GM18873 (cell line): Measurements from ENCODE around the gene KIF2B.
"Not testable (repeated sequence)": the region's sequence is repeated elsewhere in the genome, so short reads cannot be mapped to it uniquely, and the experiment has no call there.

Source experiments
- ATAC-seq: cut with Tn5 transposase; IDR thresholded peaks from one replicate; pipeline ENCODE4 v1.9.1; 2021; ENCODE audit warnings: mild to moderate bottlenecking, moderate library complexity, moderate number of reproducible peaks; ENCODE audit not compliant: unreplicated experiment, low FRiP score

Gene KIF2B, protein sequence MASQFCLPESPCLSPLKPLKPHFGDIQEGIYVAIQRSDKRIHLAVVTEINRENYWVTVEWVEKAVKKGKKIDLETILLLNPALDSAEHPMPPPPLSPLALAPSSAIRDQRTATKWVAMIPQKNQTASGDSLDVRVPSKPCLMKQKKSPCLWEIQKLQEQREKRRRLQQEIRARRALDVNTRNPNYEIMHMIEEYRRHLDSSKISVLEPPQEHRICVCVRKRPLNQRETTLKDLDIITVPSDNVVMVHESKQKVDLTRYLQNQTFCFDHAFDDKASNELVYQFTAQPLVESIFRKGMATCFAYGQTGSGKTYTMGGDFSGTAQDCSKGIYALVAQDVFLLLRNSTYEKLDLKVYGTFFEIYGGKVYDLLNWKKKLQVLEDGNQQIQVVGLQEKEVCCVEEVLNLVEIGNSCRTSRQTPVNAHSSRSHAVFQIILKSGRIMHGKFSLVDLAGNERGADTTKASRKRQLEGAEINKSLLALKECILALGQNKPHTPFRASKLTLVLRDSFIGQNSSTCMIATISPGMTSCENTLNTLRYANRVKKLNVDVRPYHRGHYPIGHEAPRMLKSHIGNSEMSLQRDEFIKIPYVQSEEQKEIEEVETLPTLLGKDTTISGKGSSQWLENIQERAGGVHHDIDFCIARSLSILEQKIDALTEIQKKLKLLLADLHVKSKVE

GRCh38 chr17:53822764-53823163 lies at the start of gene KIF2B:
TSS of gene KIF2B (plus strand) at chr17:53822927. CDS start at chr17:53823034, 107 bp downstream.
- no peak for ATAC-seq

GRCh38 chr17:53780320-53780719 lies 42.4 kb upstream of the KIF2B start:
- no peak for ATAC-seq

DNA sequence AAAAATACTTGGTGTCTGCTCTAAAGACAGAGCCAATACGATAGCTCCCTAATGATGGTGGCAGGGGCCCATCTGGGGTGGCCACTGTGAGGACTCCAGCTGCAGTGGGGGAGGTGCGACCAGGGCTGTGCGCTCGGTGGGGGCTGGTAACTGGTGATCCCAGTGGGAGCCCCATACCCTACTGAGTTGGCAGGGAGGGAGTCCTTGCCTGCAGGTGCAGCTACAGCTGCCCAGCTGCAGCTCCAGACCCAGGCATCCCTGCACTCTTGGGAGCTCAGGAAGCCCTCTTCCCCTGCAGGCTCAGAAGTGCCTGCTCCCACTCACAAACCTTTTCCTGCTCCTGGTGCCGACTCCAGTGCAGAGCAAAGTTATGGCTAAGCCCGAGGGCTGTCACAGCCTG lies 31.2 kb upstream of the KIF2B start:
- no peak for ATAC-seq

DNA sequence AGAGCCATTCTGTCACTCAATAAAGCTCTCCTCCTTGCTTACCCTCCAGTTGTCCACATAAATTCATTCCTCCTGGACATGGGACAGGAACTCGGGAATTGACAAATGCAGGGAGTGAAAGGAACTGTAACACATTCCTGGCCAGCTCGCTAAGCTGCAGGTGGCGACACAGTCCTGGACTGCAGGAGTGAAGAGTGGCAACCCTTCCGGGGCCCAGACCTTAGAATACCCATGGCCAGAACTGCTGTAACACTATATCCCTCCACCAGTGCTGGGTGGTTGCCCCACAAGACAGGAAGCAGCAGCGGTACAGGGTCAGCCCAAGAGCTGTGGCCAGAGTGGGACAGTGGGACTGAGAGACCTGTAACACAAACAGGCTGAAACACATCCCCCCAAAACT lies 30.3 kb upstream of the KIF2B start:
- no peak for ATAC-seq

DNA sequence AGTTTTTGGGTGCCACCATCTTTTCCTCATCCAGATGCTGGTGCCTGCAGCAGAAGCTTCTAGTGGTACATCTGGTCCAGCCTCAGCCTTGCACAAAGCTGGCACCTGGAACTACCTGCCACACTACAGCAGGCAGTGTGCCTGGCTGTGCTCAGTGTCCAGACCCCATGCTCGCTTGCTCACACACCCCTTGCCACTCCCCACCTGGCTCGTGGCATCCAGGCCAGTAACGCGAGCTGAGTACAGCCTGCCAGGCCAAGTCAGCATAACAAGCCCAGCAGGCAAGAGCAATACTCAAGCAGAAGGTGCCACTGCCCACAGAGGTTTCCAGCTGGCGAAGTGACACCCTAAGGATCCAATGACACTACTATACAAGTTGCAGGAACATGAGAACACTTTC lies 29.7 kb upstream of the KIF2B start:
- no peak for ATAC-seq

DNA sequence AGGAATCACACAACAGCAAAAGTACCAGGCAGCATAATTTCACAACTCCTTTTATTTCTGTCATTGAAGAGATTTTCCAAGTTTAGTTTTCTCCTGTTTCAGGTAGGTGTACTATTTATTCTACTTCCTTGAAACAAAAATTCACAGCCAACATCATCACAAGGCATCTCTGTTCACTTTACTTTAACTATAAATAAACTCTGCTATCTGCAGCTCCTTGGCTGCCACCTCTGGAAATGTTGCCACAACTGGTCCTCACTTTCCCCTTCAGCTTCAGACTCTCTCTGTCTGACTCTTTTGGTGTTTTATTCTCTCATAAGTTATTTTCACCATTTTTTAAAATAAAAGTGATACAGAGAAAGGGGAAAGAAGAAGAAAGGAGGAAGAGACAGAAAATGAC lies 27.9 kb upstream of the KIF2B start:
- ATAC-seq: no peak

- no peak for ATAC-seq
Measured at GRCh38 chr17:53796642-53797041, 26.1 kb upstream of the KIF2B start.

- ATAC-seq: no peak
Measured at GRCh38 chr17:53797501-53797900, 25.2 kb upstream of the KIF2B start.

- ATAC-seq: no peak
Measured at GRCh38 chr17:53804437-53804836, 18.3 kb upstream of the KIF2B start.

- no peak for ATAC-seq
Measured at GRCh38 chr17:53806473-53806872, 16.3 kb upstream of the KIF2B start.

DNA sequence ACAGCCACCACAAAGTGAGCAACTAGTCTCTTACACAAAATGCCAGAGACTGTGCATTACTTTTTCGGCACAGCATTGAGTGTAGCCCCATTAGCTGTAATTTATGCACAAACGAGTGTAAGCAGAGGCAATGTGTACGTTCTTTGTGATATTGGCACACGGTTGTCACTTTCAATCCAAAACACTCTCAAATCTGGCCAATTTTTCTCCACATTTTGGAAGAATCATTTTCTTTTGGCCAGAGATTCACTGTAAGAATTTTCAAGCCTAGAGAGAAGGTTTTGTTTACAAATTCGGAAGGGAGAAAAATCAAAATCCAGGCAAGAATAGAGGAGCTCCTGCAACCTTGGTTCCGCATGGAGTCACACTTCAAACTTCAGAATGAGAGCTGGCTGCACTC lies 15.4 kb upstream of the KIF2B start:
- no peak for ATAC-seq

DNA sequence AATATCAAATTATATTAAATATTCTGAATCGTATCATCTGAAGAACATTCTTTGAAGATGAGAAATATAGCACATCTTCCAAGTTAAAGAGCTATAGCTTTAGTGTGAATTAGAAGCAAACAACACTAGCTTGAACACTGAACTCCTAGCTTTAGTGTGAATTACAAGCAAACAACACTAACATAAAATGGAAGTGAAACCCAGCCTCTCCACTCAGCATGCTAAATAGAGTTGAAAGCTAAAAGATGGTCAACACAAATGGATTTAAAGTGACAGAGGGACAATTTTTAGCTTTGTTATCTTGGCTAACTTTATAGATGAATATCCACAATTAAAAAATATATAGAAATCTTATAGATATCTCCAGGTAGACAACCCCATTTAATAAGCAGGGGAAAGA lies 4.5 kb upstream of the KIF2B start:
- ATAC-seq: no peak

DNA sequence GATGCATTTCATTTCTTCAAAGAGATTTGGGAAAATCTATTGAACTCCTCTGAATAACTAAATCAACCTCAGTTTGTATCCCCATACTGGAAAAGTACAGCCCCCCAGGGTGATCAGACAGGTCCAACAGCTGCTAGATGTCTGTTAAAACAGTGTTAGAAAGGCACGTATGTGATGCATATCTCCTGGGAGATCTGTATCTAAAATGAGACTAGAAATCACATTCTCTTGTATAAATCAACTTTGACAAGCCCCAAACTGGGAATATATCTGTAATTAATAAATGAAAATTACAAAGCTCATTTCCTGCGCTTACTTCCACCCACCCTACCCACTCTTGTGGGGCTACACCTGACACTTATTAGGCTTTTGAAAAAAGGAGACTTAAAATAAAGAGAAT lies 3.8 kb upstream of the KIF2B start:
- no peak for ATAC-seq

DNA sequence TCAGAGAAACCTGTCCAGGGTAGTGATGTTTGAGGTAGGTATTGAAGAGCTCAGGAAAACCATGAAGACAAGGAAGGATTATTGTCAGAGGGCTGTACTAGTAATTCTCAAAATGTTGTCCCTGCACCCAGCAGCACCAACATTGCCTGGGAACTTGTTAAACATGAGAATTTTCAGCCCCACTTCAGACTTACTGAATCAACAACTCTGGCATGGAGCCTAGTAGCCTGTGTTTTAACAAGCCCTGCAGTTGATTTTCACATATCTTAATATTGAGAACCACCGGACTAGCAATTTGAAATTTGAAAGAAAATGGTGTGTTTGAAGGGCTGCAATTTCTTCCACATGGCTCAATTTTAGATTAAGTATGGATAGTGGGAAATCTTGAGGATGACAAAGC lies 2.8 kb upstream of the KIF2B start:
- ATAC-seq: no peak

- ATAC-seq: no peak
Measured at GRCh38 chr17:53823341-53824050, 769 bp downstream of the KIF2B start.

DNA sequence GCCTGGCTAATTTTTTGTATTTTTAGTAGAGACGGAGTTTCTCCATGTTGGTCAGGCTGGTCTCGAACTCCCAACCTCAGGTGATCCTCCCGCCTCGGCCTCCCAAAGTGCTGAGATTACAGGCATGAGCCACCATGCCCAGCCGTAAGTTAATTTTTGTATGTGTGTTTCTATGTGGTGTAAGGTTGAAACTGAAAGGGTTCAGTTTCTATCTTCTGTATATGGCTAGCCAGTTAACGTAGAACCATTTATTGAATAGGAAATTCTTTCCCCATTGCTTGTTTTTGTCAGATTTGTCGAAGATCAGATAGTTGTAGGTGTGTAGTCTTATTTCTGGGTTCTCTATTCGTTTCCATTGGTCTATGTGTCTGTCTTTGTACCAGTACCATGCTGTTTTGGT lies 12.0 kb downstream of the KIF2B start:
- not testable (repeated sequence) for ATAC-seq

DNA sequence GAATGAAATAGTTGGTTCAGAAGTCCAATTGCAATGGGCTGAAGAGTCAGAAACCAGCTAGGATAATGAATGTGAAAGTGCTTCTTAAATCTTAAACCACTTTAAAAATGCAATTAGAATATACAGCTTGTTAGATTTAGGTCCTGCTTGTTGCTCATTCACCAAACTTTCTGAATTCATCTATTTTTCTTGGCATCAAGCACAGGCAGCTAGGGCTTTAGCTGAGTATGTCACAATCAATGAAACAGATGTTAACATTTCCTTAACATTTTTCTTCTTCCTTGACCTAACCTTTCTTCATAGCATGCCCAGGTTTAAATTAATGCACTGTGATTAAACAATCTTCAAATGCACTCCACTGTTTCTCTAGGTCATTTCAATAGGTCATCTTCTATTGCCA lies 14.4 kb downstream of the KIF2B start:
- no peak for ATAC-seq

DNA sequence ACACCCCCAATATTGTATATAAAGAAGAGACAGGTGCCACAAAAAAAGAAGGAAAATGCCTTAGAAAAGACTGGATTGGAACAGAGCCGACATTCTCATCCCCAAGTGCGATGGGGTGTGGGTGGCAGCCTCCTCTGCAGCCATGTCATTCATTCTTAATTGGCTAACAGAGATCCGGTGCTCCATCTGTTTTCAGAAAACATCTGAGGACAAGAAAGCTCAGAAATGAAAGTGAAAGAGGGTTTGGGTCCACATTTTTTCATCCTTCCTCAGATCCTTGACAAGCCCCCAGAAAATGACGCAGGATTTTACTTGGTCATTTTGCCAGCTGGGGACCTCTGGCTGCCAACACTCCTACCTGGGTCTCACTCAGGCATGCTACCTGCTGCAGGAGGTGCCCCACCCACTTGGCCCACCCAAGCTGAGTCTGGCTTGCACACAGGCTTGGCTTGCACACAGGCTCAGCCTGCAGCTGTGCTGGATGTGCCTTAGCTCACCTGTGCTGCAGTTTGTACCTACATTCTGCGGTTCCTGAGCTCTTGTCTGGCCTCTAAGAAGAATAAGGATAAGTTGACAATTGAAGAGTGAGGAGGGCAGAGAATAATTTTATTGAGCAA lies 21.9 kb downstream of the KIF2B start:
- no peak for ATAC-seq

DNA sequence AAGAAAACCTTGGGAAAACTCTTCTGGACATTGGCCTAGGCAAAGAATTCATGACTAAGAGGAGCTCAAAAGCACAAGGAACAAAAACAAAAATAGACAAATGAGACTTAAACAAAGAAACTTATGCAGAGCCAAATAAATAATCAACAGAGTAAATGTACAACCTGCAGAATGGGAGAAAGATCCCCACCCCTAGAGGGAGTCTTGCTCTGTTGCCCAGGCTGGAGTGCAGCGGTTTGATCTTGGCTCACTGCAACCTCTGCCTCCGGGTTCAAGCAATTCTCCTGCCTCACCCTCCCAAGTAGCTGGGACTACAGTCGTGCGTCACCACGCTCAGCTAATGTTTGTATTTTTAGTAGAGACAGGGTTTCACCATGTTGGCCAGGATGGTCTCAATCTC lies 48.4 kb downstream of the KIF2B start:
- ATAC-seq: not testable (repeated sequence)
